Adrenal gland (tissue), 12 donors: ENCODE measurements around the gene OR4D6. TPM values are rescaled to one million over a fixed set of nuclear protein-coding genes. Genes with fewer than 3 reads are reported as not detected.

ENCODE experiments used
- DNase-seq, 7 donors: peaks; one replicate each; pipeline ENCODE4 v3.0.0-alpha.2; 2019 to 2020
- H3K27ac ChIP-seq, 5 donors: fragments of 200-600 bp; sonication (generic) in 4 of 5; 1 replicate in 3 of 5; 2 replicates in 2 of 5; pipeline versions ENCODE4 v1.5.1 to v1.8.0; 2016 to 2020; ENCODE audit warnings: mild to moderate bottlenecking in 1 of 5
- H3K27me3 ChIP-seq: fragments of 200-600 bp; 2 replicates; pipeline ENCODE4 v1.8.0; 2021
- H3K36me3 ChIP-seq, 2 donors: fragments of 200-600 bp; replicated peaks in 1 of 2; 1 replicate in 1 of 2; 2 replicates in 1 of 2; pipeline versions ENCODE4 v1.5.1 to v1.8.0; 2018 to 2022
- H3K4me1 ChIP-seq, 2 donors: fragments of 200-600 bp; replicated peaks in 1 of 2; 1 replicate in 1 of 2; 2 replicates in 1 of 2; pipeline versions ENCODE4 v1.5.1 to v1.8.0; 2018 to 2021
- H3K4me3 ChIP-seq, 4 donors: fragments of 200-600 bp; sonication (generic) in 3 of 4; one replicate each; pipeline ENCODE4 v1.5.1; 2016 to 2018
- H3K9me3 ChIP-seq, 3 donors: fragments of 200-600 bp; sonication (generic) in 1 of 3; replicated peaks in 1 of 3; 1 replicate in 2 of 3; 2 replicates in 1 of 3; pipeline versions ENCODE4 v1.5.1 to v1.8.0; 2016 to 2021
- CTCF ChIP-seq, 6 experiments: fragments of 450-650 bp in 4 of 6; fragments of 200-600 bp in 2 of 6; sonication (generic) in 1 of 6; IDR thresholded peaks; 1 replicate in 5 of 6; 2 replicates in 1 of 6; pipeline versions ENCODE4 v1.5.1 to v1.8.0; 2016 to 2021; ENCODE audit warnings: antibody characterized with exemption in 6 of 6, mild to moderate bottlenecking in 2 of 6, moderate library complexity in 1 of 6
- POLR2A ChIP-seq, 2 donors: fragments of 450-650 bp; IDR thresholded peaks; one replicate each; pipeline ENCODE4 v1.6.1; 2017; ENCODE audit warnings: antibody characterized with exemption in 2 of 2, mild to moderate bottlenecking in 2 of 2, moderate library complexity in 1 of 2
- WGBS, 4 donors: extraction: QIAGEN DNeasy Blood & Tissue Kit in 2 of 4; methylation state at CpG; one replicate each; pipeline versions ENCODE4 v1.1.5 to v1.1.7; 2013 to 2017; 5-methylcytosine and 5-hydroxymethylcytosine counted together
- intact Hi-C, 2 donors: fragments of 100-400 bp; cut with DNase I; formaldehyde crosslinking; loops; one replicate each; pipeline versions ENCODE4 v1.14.1 to v1.15.0; 2022 to 2023
- polyA plus RNA-seq, 3 donors: library from polyadenylated mRNA; stranded (reverse); fragments of 200-250 nt in 2 of 3; fragments of 350-450 nt in 1 of 3; fragmentation: Illumina TruSeq in 1 of 3; extraction: RNeasy Lipid Tissue Mini Kit (QIAGEN cat#74804) in 1 of 3; gene quantifications; one replicate each; pipeline ENCODE4 v1.2.3, GENCODE V29; 2013 to 2014
- total RNA-seq, 9 donors: library from RNA; depleted of rRNA in 4 of 9; stranded (reverse); fragments of >200 nt in 4 of 9; fragments of 120-200 nt in 1 of 9; fragmentation: NEBNext Ultra II Directional in 1 of 9; extraction: Animal tissue kit (Norgen Biotek cat#: 25700) in 1 of 9; gene quantifications; one replicate each; pipeline versions ENCODE4 v1.1.0 to v1.2.4, GENCODE V29; 2013 to 2023
- donor health status: healthy with polysubstance abuse.
- donor health status: Bipolar disorder and iron deficiency.
- donor health status: DM: yes; HTN: yes; CAD: no.
- donor health status: DM: no; HTN: no; CAD: no.
- donor health status: DM: no; HTN: no; CAD: no.
- donor health status: DM: yes; HTN: yes; CAD: no.

Gene OR4D6
- total and polyA plus RNA-seq, 12 donors = not detected

GRCh38 chr11:59426361-59427067 lies 30.2 kb upstream of the OR4D6 start, which contains the start of gene OR5A2:
Gene OR5A2 (minus strand): TSS chr11:59426413. CDS start chr11:59422953, 3,460 bp downstream.
- Histone ChIP-seq H3K36me3 (no peaks in the 10 kb centered on the region), H3K4me1 (no peaks in the 10 kb centered on the region), H3K27ac (no peak within 1 kb of the TSS), H3K27me3 (no peaks in the 10 kb centered on the region), H3K4me3 (no peak within 1 kb of the TSS), H3K9me3 (no peaks in the 10 kb centered on the region)
- intact Hi-C loops = loop anchor here in 1 of 2 donors (10.0 kb wide), 1 partner anchor 252 kb away; the partner anchor contains the start of gene DTX4
- 49 to 58% (median 54%) methylated on average over 5 of the region's 5 CpGs for WGBS, 4 donors
- no peak for TF ChIP-seq POLR2A (IDR thresholded peaks at IDR 0.05)
- no peak for TF ChIP-seq CTCF (IDR thresholded peaks at IDR 0.05)
- no peak for DNase-seq

GRCh38 chr11:59427068-59427382 lies 29.7 kb upstream of the OR4D6 start:
- TF ChIP-seq POLR2A (IDR thresholded peaks at IDR 0.05) (no peak), CTCF (IDR thresholded peaks at IDR 0.05) (no peak)
- no peak for DNase-seq
- no peaks in the 10 kb centered on the region for H3K4me1 ChIP-seq
- no peaks in the 10 kb centered on the region for H3K9me3 ChIP-seq
- H3K36me3 ChIP-seq = no peaks in the 10 kb centered on the region
- no peaks in the 10 kb centered on the region for H3K27me3 ChIP-seq
- no peak overlapping the region for H3K4me3 ChIP-seq
- intact Hi-C loops = loop anchor here in 1 of 2 donors (10.0 kb wide), 1 partner anchor 252 kb away; the partner anchor contains the start of gene DTX4
- no peak overlapping the region for H3K27ac ChIP-seq

GRCh38 chr11:59429924-59430516 lies 26.7 kb upstream of the OR4D6 start:
- Histone ChIP-seq H3K27me3 (no peaks in the 10 kb centered on the region), H3K27ac (no peak overlapping the region), H3K36me3 (no peaks in the 10 kb centered on the region), H3K4me1 (no peaks in the 10 kb centered on the region), H3K9me3 (no peaks in the 10 kb centered on the region), H3K4me3 (no peak overlapping the region)
- TF ChIP-seq POLR2A (IDR thresholded peaks at IDR 0.05) = no peak
- peak; percentile 51 to 71 (median 68) for TF ChIP-seq CTCF (IDR thresholded peaks at IDR 0.05)
- DNase-seq = peak in 5 of 7 donors; percentile 14 to 35 (median 20)
- 59 to 63% (median 62%) methylated on average over 4 of the region's 4 CpGs for WGBS, 4 donors
- intact Hi-C loops = loop anchor here in 1 of 2 donors (10.0 kb wide), 1 partner anchor 255 kb away; the partner anchor contains the start of gene DTX4

GRCh38 chr11:59436169-59436568 lies 20.6 kb upstream of the OR4D6 start, which contains the start of gene OR5A1:
Gene OR5A1 (plus strand): TSS chr11:59436469. CDS start chr11:59443169, 6,700 bp downstream.
- Histone ChIP-seq H3K27ac (no peak within 1 kb of the TSS), H3K4me3 (no peak within 1 kb of the TSS), H3K27me3 (no peaks in the 10 kb centered on the region), H3K4me1 (no peaks in the 10 kb centered on the region), H3K36me3 (no peaks in the 10 kb centered on the region), H3K9me3 (no peaks in the 10 kb centered on the region)
- intact Hi-C loops = no loop called here
- DNase-seq = no peak
- 48 to 67% (median 56%) methylated on average over 3 of the region's 3 CpGs for WGBS, 4 donors
- no peak for TF ChIP-seq CTCF (IDR thresholded peaks at IDR 0.05)
- no peak for TF ChIP-seq POLR2A (IDR thresholded peaks at IDR 0.05)
